Neural cell (in vitro differentiated cells): Measurements from ENCODE around the gene GRID1. TPM values are rescaled to one million over a fixed set of nuclear protein-coding genes. Genes with fewer than 3 reads are reported as not detected.

Experiments used
- H2AFZ ChIP-seq: fragments of 200-600, 300-800 bp; sonication (generic), shearing (Covaris generic); 2 replicates; pipeline ENCODE4 v1.6.0; 2014; ENCODE audit warnings: low read depth, mild to moderate bottlenecking, antibody characterized with exemption, low read length, moderate library complexity
- H3F3A ChIP-seq: fragments of 200-600 bp; shearing (Covaris generic); 2 replicates; pipeline ENCODE4 v1.6.1; 2016; ENCODE audit warnings: mild to moderate bottlenecking, moderate library complexity, mixed read lengths, antibody characterized with exemption, low read length; ENCODE audit not compliant: insufficient read depth, poor library complexity, severe bottlenecking
- H3K27ac ChIP-seq: fragments of 200-600, 300-800 bp; sonication (generic), shearing (Covaris generic); 2 replicates; pipeline ENCODE4 v1.5.1; 2014; ENCODE audit warnings: mild to moderate bottlenecking, low read length, moderate library complexity
- H3K27me3 ChIP-seq: fragments of 300-800, 200-600 bp; sonication (generic), shearing (Covaris generic); 2 replicates; pipeline ENCODE4 v1.6.0; 2014; ENCODE audit warnings: mild to moderate bottlenecking, low read depth, low read length, moderate library complexity; ENCODE audit not compliant: insufficient read depth
- H3K36me3 ChIP-seq: fragments of 300-800, 200-600 bp; sonication (generic), shearing (Covaris generic); 2 replicates; pipeline ENCODE4 v1.5.1; 2014; ENCODE audit warnings: mild to moderate bottlenecking, antibody characterized with exemption, low read length, moderate library complexity; ENCODE audit not compliant: insufficient read depth
- H3K4me2 ChIP-seq: fragments of 300-800, 200-600 bp; sonication (generic), shearing (Covaris generic); 2 replicates; pipeline ENCODE4 v1.6.0; 2014; ENCODE audit warnings: mild to moderate bottlenecking, low read length
- H3K4me3 ChIP-seq: fragments of 300-800, 200-600 bp; sonication (generic), shearing (Covaris generic); 2 replicates; pipeline ENCODE4 v1.5.1; 2014; ENCODE audit warnings: mild to moderate bottlenecking, low read length, moderate library complexity
- H3K79me2 ChIP-seq: fragments of 200-600 bp; shearing (Covaris generic); replicated peaks from 2 replicates; pipeline ENCODE4 v1.6.0; 2014; ENCODE audit warnings: mild to moderate bottlenecking, low read length, moderate library complexity; ENCODE audit not compliant: insufficient read depth
- H3K9ac ChIP-seq: fragments of 300-800, 200-600 bp; sonication (generic), shearing (Covaris generic); 2 replicates; pipeline ENCODE4 v1.6.1; 2016; ENCODE audit warnings: mild to moderate bottlenecking, low read length, mixed read lengths
- H3K9me2 ChIP-seq: fragments of 200-600 bp; shearing (Covaris generic); 2 replicates; pipeline ENCODE4 v1.6.1; 2016; ENCODE audit warnings: mild to moderate bottlenecking, low read length, mixed read lengths; ENCODE audit not compliant: insufficient read depth
- H3K9me3 ChIP-seq: fragments of 200-600, 300-800 bp; sonication (generic), shearing (Covaris generic); 2 replicates; pipeline ENCODE4 v1.6.1; 2016; ENCODE audit warnings: mild to moderate bottlenecking, mixed run types, low read length, moderate library complexity, mixed read lengths
- H4K20me1 ChIP-seq: fragments of 200-600 bp; shearing (Covaris generic); 2 replicates; pipeline ENCODE4 v1.6.1; 2016; ENCODE audit warnings: mild to moderate bottlenecking, mixed run types; ENCODE audit not compliant: insufficient read depth
- CTCF ChIP-seq: fragments of 450-650 bp; IDR thresholded peaks from 2 replicates; pipeline ENCODE4 v1.5.1; 2014; ENCODE audit warnings: antibody characterized with exemption, mild to moderate bottlenecking, moderate library complexity; ENCODE audit not compliant: poor library complexity, severe bottlenecking
- EP300 ChIP-seq: fragments of 450-650 bp; conservative IDR thresholded peaks from 2 replicates; pipeline ENCODE4 v1.6.1; 2014; ENCODE audit warnings: antibody characterized with exemption, mild to moderate bottlenecking, moderate library complexity; ENCODE audit not compliant: poor library complexity, severe bottlenecking
- EZH2 ChIP-seq: fragments of 200-600, 300-800 bp; shearing (Covaris generic), sonication (generic); IDR thresholded peaks from 2 replicates; pipeline ENCODE4 v1.6.1; 2014; ENCODE audit warnings: antibody characterized with exemption, low read length, borderline replicate concordance, mild to moderate bottlenecking; ENCODE audit not compliant: insufficient read depth, poor library complexity, severe bottlenecking
- MXI1 ChIP-seq: fragments of 450-650 bp; conservative IDR thresholded peaks from 2 replicates; pipeline ENCODE4 v1.6.1; 2014; ENCODE audit warnings: antibody characterized with exemption, mild to moderate bottlenecking; ENCODE audit not compliant: poor library complexity, severe bottlenecking
- POLR2AphosphoS5 ChIP-seq: IDR thresholded peaks from 2 replicates; pipeline ENCODE4 v1.6.1; 2012
- RAD21 ChIP-seq: fragments of 450-650 bp; conservative IDR thresholded peaks from 2 replicates; pipeline ENCODE4 v1.6.1; 2014; ENCODE audit warnings: antibody characterized with exemption, mild to moderate bottlenecking, moderate library complexity
- REST ChIP-seq: IDR thresholded peaks from 2 replicates; pipeline ENCODE4 v1.6.1; 2012; ENCODE audit warnings: borderline replicate concordance
- SMC3 ChIP-seq: fragments of 450-650 bp; conservative IDR thresholded peaks from 2 replicates; pipeline ENCODE4 v1.6.1; 2014; ENCODE audit warnings: antibody characterized with exemption, mild to moderate bottlenecking, moderate library complexity; ENCODE audit not compliant: poor library complexity
- TAF1 ChIP-seq: IDR thresholded peaks from 2 replicates; pipeline ENCODE4 v1.6.1; 2012; ENCODE audit warnings: low read depth
- polyA plus RNA-seq: library from polyadenylated mRNA; depleted of rRNA; stranded (reverse); fragments of >200 nt; gene quantifications from 2 replicates; pipeline ENCODE4 v1.2.3, GENCODE V29; 2014

The GRID1 gene
- polyA plus RNA-seq, 1 donor from 2014 or later = 7.3 TPM

GRCh38 chr10:85599081-85599480 lies 767.5 kb downstream of the GRID1 start:
- H3K9ac ChIP-seq = no peak overlapping the region
- no peaks in the 10 kb centered on the region for H3K27me3 ChIP-seq
- H3K4me2 ChIP-seq = no peak overlapping the region
- H3K27ac ChIP-seq = peak overlapping the region; percentile 5
- no peaks in the 10 kb centered on the region for H4K20me1 ChIP-seq
- H3K36me3 ChIP-seq = no peaks in the 10 kb centered on the region
- no peaks in the 10 kb centered on the region for H3K79me2 ChIP-seq
- no peaks in the 10 kb centered on the region for H3K9me2 ChIP-seq
- H2AFZ ChIP-seq = no peak overlapping the region
- H3K4me3 ChIP-seq = no peak overlapping the region
- no peak for TF ChIP-seq SMC3
- TF ChIP-seq REST = no peak
- TF ChIP-seq TAF1 = no peak
- TF ChIP-seq POLR2AphosphoS5 = no peak
- TF ChIP-seq EZH2 = no peak
- TF ChIP-seq MXI1 = no peak
- TF ChIP-seq EP300 = no peak
- no peak for TF ChIP-seq CTCF
- no peak for TF ChIP-seq RAD21
- no peaks in the 10 kb centered on the region for H3K9me3 ChIP-seq
- no peaks in the 10 kb centered on the region for H3F3A ChIP-seq

- H3K27ac ChIP-seq = no peak overlapping the region
- no peaks in the 10 kb centered on the region for H4K20me1 ChIP-seq
Measured at GRCh38 chr10:85598646-85599045, 767.9 kb downstream of the GRID1 start.

More at GRCh38 chr10:85598646-85599045, 767.9 kb downstream of the GRID1 start:
- no peaks in the 10 kb centered on the region for H3K9me3 ChIP-seq
- no peaks in the 10 kb centered on the region for H3K36me3 ChIP-seq
- H3K79me2 ChIP-seq = no peaks in the 10 kb centered on the region
- TF ChIP-seq REST (no peak), POLR2AphosphoS5 (no peak), EP300 (no peak), EZH2 (no peak), MXI1 (no peak), SMC3 (no peak), CTCF (no peak), TAF1 (no peak), RAD21 (no peak)
- H3K27me3 ChIP-seq = no peaks in the 10 kb centered on the region
- H3K9ac ChIP-seq = no peak overlapping the region
- H3K9me2 ChIP-seq = no peaks in the 10 kb centered on the region
- no peak overlapping the region for H3K4me3 ChIP-seq
- H2AFZ ChIP-seq = no peak overlapping the region
- no peaks in the 10 kb centered on the region for H3F3A ChIP-seq
- H3K4me2 ChIP-seq = no peak overlapping the region
